Embryonic facial prominence (tissue), 1 donor: ENCODE results near the gene COASY.
"Not testable (repeated sequence)": the region's sequence is repeated elsewhere in the genome, so short reads cannot be mapped to it uniquely, and the experiment has no call there.

Experiments
- DNase-seq: peaks from one replicate; pipeline ENCODE4 v3.0.0-alpha.2; 2016; ENCODE audit errors: extremely low spot score

COASY gene

DNA sequence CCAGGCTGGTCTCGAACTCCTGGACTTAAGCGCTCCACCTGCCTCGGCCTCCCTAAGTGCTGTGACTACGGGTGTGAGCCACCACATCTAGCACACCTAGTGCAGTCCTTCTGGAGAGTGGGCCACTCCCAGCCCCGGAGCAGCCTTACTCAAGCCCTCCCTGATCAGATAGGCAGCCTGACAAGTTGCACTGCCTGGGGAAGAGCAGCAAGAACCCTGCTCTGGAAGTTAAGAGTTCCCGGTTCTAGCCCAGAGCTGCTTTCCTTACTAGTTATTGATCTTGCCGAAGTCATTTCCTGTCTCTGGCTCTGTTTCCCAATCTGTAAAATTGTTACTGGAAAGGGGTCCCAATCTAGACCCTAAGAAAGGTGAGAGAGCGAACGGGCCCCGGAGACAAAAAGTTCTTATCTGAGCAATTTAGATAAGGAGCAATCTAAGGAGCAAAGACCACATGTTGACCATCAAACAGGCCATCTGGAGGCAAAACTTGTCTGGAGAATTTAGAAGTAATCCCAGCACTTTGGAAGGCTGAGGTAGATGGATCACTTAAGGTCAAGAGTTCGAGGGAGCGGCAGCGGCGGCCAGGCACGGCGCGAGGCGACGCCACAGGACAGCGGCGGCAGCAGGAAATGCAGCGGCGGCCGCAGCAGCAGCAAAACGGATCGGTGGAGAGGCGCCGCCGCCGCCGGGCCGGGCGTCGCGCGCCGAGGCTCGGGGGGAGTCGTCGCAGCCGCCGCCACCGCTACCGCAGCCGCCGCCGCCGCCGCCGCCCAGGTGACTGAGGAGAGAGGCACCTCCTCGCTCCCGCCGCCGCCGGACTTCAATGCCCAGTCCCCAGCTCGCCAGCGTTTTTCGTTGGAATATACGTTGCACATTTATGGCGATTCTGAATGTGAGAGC lies 30.2 kb upstream of the COASY start:
- DNase-seq, result no peak

DNA sequence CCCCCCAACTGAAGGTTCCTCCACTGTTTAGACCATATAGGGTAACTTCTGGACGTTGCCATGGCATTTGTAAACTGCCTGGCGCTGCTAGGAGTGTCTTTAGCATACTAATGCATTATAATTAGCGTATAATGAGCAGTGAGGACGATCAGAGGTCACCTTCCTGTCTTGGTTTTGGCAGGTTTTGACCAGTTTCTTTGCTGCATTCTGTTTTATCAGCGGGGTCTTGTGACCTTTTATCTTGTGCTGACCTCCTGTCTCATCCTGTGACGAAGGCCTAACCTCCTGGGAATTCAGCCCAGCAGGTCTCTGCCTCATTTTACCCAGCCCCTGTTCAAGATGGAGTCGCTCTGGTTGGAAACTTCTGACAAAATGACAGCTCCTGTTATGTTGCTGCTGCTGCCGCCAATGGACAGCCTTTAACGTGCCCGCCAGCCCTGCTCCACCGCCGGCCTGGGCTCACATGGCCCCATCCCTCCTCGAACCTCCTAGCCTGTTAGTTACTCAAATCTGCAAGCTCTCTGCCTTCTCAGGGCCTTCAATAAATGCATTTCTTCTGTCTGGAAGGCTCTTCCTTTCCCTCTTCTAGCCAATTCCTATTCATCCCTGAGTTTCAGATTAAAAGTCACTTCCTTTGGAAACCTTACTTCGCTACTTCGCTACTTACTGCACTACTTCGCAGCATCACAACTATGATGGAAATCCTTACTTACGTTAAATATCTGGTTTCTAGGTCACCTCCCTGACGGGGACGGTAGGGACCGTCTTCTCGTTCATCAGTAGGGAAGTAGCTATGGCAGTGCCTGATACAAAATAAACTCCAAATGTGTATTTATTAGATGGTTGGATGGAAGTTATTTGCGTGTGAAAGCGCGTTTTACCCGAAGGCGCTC lies 26.5 kb upstream of the COASY start:
- DNase-seq, result no peak

DNA sequence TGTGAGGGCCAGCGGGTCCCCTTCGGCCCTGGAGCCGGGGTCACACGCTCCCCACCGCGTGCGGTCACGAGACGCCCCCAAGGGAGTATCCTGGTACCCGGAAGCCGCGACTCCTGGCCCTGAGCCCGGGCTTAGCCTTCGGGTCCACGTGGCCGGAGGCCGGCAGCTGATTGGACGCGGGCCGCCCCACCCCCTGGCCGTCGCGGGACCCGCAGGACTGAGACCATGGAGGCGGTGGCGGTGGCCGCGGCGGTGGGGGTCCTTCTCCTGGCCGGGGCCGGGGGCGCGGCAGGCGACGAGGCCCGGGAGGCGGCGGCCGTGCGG lies 25.9 kb upstream of the COASY start, which contains the start of gene NAGLU:
TSS of gene NAGLU (plus strand) at position 194 of the 324 bp plus-strand sequence. CDS start at position 226, 32 bp downstream.
- peak; percentile 40 for DNase-seq

DNA sequence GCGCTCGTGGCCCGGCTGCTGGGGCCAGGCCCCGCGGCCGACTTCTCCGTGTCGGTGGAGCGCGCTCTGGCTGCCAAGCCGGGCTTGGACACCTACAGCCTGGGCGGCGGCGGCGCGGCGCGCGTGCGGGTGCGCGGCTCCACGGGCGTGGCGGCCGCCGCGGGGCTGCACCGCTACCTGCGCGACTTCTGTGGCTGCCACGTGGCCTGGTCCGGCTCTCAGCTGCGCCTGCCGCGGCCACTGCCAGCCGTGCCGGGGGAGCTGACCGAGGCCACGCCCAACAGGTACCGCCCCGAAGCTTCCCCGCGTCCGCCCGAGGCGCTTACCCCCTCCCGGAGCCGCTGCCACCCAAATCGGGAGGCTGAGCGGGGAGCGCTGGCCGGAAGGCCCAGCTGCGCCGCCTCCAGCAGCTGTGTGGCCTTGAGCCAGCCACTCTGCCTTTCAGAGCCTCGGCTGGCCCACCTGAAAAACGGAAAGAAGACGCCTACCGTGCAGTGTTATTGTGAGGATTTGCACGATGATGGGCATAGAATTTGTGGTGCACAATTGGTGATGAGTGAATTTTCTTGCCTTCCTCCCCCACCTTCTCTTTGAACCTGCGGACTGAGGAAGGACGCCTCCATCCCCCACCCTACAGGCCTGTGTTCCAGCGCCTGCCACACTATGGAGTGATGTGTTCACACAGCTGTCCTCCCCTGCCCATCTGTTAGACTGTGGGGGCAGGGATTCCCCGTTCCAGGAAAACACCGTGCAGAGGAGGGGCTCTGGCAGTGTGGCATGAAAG lies 25.4 kb upstream of the COASY start:
- no peak for DNase-seq

DNA sequence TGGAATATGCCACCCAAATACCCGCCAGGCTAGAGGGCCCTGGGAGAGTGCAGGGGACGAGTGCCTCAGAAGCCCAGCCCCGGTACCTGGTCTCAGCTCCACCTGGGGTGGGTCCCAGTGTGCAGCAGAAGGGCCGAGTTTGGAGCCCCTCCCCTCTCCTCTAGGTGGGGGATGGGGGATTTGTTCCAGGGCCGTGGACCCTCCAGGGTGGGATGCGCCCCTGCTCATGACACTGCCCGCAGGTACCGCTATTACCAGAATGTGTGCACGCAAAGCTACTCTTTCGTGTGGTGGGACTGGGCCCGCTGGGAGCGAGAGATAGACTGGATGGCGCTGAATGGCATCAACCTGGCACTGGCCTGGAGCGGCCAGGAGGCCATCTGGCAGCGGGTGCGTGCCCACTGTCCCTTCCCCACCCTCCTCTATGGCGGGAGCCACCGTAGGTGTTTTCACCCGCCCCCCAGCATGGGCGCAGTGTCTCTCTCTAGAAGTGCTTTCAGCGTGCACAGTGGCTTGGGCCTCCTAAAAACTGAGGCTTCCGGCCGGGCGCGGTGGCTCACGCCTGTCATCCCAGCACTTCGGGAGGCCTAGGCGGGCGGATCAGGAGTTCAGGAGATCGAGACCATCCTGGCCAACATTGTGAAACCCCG lies 24.7 kb upstream of the COASY start:
- DNase-seq, result no peak

DNA sequence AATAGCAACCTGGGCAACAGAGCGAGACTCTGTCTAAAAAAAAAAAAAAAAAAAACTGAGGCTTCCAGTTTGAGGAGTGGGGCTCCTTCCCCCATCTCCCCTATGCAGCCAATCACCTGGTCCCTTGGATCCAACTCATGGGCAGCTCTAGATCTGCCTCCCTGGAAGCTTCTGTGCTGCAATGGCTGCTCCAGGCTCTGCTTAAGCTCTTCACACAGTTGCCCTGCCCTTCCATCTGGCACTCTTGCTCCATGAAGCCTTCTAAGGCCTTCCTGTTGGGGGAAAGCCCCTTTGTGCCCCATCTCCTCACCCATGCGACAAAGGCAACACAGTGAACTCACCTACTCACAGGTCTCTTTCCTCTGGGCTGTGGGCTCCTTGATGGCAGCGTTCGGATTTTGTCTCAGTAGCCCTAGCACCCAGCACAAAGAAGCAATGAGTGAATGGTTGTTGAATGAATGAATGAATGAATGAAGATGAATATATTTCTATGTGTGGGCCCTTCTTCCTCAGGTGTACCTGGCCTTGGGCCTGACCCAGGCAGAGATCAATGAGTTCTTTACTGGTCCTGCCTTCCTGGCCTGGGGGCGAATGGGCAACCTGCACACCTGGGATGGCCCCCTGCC lies 24.0 kb upstream of the COASY start:
- no peak for DNase-seq

DNA sequence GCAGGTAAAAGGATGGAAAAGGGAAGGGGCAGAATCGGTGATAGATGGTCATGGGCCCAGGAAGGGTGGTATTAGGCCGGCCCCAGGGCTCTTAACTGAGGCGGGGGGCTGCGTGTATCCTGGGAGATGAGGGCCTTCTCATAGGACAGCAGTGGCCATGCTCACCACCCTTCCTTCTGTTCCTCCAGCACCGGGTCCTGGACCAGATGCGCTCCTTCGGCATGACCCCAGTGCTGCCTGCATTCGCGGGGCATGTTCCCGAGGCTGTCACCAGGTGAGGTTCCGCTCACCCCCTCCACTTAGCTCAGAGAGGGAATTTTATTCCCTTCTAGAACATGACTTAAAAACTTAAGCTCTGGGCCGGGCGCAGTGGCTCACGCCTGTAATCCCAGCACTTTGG lies 23.5 kb upstream of the COASY start:
- no peak for DNase-seq

DNA sequence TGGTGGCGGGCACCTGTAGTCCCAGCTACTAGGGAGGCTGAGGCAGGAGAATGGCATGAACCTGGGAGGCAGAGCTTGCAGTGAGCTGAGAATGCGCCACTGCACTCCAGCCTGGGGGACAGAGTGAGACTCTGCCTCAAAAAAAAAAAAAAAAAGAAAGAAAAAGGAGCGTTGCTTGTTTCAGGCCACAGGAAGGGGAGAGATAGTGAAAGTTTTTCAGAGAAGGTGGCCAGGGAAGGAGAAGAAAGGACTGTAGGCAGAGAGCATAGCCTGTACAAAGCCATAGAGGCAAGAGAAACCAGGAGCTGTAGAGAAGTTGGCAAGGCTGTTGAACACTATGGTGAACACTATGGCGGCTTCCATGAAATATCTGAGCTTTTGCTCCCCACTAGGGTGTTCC lies 21.4 kb upstream of the COASY start:
- DNase-seq, result not testable (repeated sequence)

DNA sequence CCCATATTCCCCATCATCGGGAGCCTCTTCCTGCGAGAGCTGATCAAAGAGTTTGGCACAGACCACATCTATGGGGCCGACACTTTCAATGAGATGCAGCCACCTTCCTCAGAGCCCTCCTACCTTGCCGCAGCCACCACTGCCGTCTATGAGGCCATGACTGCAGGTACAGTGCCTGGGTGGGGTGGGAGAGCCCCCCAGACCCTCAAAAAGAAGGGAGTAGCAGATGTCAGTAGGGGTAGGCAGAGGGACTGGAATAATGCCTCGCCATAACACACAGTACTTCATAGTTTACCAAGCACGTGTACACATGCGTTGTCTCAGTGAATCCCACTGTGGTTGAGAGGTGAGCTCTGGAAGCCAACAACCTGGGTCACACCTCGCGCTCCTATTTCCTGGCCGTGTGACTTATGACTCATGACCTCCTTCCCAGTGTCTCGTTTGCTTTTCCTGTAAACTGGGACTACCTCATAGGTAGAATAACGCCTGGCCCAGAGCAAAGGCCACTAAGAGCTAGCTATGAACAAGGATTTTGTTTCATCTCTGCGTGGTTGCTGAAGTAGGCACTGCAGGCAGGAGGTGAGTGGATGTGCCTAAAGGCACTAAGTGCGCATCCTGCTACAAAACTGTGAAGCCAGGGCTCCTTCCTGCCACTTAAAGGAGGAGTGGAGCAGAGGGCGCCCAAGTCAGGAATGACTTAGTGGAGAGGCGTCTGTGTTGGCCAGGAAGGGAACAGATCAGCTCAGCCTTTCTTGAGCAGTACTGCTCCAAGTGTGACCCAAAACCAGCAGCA lies 20.7 kb upstream of the COASY start:
- no peak for DNase-seq

DNA sequence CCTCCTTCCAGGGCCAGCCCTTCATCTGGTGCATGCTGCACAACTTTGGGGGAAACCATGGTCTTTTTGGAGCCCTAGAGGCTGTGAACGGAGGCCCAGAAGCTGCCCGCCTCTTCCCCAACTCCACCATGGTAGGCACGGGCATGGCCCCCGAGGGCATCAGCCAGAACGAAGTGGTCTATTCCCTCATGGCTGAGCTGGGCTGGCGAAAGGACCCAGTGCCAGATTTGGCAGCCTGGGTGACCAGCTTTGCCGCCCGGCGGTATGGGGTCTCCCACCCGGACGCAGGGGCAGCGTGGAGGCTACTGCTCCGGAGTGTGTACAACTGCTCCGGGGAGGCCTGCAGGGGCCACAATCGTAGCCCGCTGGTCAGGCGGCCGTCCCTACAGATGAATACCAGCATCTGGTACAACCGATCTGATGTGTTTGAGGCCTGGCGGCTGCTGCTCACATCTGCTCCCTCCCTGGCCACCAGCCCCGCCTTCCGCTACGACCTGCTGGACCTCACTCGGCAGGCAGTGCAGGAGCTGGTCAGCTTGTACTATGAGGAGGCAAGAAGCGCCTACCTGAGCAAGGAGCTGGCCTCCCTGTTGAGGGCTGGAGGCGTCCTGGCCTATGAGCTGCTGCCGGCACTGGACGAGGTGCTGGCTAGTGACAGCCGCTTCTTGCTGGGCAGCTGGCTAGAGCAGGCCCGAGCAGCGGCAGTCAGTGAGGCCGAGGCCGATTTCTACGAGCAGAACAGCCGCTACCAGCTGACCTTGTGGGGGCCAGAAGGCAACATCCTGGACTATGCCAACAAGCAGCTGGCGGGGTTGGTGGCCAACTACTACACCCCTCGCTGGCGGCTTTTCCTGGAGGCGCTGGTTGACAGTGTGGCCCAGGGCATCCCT lies 18.5 kb upstream of the COASY start:
- no peak for DNase-seq

DNA sequence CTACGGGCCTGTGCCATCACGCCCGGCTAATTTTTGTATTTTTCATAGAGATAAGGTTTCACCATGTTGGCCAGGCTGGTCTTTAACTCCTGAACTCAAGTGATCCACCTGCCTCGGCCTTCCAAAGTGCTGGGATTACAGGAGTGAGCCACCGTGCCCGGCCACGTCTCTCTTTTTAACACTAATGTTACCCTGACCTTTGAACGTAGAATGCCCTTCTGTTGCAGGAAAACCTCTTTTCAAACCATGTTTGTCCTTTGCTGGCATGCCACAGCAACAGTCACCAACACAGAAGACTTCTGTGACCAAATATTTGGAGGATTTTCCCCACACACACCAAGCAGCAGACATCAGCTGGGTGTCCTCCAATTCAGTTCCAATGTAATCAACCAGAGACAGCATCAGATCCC lies 17.1 kb upstream of the COASY start:
- DNase-seq, result no peak

DNA sequence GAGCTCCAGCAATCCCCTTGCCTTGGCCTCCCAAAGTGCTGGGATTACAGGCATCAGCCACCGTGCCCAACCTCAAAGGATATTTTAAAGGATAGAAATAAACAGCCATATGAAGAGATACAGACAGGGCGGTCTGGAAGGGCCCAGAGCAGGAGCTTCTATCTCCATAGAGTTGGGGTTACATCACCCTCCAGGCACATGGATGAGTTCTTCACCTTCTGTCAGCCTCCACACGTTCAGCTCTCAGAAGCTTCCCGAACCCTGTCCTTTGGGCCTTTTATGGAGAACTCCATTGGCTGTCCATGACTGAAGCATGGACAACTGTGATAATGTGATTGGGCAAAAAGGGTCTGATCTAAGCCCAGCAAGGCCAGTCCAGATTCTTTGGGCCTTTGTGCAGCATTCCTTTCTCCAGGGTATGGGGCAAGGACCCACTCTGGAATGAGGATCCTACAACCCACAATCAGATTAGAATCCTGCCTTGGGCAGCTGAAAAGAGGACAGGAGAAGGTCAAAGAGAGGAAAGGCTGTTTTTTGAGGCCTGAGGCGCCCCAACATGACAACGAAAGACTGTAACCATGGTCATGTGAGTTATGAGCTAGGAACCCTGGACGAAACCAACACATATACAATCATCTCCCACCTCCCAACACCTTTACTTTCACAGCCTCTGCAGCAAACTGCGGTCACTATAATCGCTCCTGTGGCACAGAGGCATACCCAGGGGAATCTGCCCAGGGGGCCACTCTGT lies 16.0 kb upstream of the COASY start:
- not testable (repeated sequence) for DNase-seq

DNA sequence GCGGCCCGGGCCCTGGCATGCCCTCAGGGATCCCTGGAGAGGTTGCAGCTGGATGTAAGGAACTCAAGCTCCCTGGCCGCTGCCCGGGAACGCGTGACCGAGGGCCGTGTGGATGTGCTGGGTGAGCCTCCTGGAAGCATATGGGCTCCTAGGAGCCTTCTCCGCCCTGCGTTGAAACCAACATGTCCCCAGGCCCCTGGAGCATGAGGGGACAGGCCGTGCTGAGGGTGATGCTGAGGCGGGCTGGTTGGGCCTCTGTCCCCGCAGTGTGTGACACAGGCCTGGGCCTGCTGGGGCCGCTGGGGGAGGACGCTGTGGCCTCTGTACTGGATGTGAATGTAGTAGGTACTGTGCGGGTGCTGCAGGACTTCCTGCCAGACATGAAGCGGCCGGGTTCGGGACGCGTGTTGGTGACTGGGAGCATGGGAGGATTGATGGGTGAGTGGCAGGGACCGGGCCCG lies 14.9 kb upstream of the COASY start:
- no peak for DNase-seq

DNA sequence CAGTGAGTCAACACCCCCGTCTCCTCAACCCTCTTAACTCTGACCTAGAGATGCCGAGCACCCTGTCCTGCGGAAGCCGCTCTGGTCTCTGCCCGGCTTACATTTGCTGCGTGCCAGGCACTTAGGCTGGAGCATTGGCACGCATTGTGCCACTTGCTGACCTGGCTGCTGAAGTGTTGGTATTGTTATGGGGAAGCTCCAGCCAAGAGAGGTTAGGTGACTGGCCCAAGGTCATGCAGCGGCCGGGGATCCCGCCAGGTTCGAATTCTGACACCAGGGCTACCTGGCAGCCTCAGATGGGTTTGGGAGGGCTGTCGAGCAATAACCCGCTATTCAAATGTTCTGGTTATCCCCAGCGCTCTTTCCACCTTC lies 14.3 kb upstream of the COASY start:
- no peak for DNase-seq

DNA sequence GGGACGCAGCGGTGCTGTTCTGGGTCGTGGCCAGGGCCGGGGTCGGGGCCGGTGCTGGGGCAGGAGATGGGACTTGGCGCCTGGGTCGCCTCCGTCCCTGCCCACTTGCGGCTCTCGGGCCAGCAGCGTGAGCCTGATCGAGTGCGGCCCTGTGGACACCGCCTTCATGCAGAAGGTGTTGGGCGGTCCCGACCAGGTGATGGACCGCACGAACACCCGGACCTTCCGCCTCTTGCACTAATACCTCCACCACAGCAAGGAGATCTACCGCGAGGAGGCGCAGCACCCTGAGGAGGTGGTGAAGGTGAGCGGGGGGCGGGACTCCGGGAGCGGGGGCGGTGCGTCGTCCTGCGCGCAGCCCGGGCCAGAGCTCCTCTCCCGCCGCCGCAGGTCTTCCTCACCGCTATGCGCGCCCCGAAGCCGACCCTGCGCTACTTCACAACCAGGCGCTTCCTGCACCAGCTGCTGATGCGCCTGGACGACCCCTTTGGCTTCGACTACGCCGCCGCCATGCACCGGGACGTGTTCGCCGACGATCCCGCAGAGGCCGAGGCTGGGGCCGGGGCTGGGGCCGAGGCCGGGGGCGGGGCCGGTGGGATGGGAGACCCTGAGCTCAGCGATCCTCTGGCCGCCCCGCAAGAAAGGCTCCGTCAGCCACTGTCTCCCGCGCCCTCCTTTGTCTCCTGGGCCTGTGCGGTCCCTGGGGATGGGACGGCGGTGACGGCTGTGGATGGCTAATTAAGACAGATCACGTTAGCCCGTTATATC lies 13.7 kb upstream of the COASY start:
- DNase-seq, result peak; percentile 47

DNA sequence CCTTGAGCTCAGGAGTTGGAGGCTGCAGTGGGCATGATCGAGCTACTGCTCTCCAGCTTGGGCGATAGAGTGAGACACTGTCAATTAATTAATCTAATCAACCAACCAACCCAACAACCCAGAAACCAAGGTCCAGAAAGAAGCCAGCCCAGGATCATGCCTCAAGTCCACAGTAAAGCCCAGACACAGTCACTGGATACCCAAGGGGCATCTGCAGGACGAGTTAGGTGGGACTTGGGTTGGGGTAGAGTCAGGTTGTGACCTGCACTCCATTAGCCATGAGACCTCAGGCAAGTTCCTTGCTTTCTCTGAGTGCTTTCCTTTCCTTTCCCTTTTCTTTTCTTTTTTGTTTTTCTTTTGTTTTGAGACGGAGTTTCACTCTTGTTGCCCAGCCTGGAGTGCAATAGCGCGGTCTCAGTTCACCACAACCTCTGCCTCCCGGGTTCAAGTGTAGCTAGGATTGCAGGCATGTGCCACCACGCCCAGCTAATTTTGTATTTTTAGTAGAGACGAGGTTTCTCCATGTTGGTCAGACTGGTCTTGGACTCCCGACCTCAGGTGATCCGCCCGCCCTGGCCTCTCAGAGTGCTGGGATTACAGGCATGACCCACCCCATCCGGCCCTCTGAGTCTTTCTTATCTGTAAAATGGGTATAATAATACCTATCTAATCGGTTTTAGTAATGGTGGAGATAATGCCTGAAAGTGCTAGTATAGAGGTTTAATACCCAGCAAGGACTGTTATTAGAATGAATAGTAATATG lies 12.8 kb upstream of the COASY start:
- DNase-seq, result no peak

DNA sequence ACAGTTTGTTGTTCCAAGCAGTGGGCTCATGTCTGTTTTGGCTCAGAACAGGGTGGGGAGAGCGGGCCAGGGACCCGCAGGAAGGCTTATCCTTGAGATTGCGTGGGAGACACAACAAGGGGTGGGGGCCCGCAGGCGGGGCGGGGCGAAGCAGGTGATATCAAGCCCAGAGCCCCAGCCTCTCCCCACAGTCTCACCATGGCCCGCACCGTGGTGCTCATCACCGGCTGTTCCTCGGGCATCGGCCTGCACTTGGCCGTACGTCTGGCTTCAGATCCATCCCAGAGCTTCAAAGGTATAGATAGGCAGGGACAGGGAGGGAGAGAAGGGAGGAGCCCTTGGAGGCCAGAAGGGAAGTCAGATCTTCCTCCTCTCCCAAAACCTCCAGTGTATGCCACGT lies 9.2 kb upstream of the COASY start, which contains the start of gene HSD17B1:
TSS of gene HSD17B1 (plus strand) at position 188 of the 400 bp plus-strand sequence. CDS start at position 199, 11 bp downstream.
- DNase-seq, result not testable (repeated sequence)
